ENCODE results near the gene HBP1.
"Not testable (repeated sequence)": the region's sequence is repeated elsewhere in the genome, so short reads cannot be mapped to it uniquely, and the experiment has no call there.

Gene HBP1

GRCh38 chr7:107152011-107152410, 16.8 kb upstream of the HBP1 start:
- Histone ChIP-seq H3K79me2 (ENCODE audit: insufficient read depth, low read length) (no peaks in the 10 kb centered on the region), H4K20me1 (ENCODE audit: low read depth, low read length) (no peaks in the 10 kb centered on the region), H3K4me2 (ENCODE audit: low read depth, low read length, poor library complexity, severe bottlenecking) (no peak overlapping the region), H3K9me3 (ENCODE audit: insufficient read depth, low read length) (no peaks in the 10 kb centered on the region), H3K4me3 (ENCODE audit: insufficient read depth, low read length, poor library complexity, severe bottlenecking) (no peak overlapping the region), H3K27ac (ENCODE audit: low read depth, low read length) (no peak overlapping the region), H3K36me3 (ENCODE audit: low read length) (no peaks in the 10 kb centered on the region), H3F3A (ENCODE audit: insufficient read depth) (no peaks in the 10 kb centered on the region), H3K9me2 (replicated peaks; ENCODE audit: insufficient read depth, low read length) (no peaks in the 10 kb centered on the region), H3K27me3 (ENCODE audit: low read length) (no peaks in the 10 kb centered on the region), H3K9ac (ENCODE audit: low read length) (no peak overlapping the region), H2AFZ (ENCODE audit: low read depth, low read length, severe bottlenecking) (no peak overlapping the region)
- no peak for TF ChIP-seq EZH2phosphoT487 (conservative IDR thresholded peaks at IDR 0.05; ENCODE audit: low read length)
- no peak for TF ChIP-seq CTCF (IDR thresholded peaks at IDR 0.05; ENCODE audit: insufficient read depth, low read length, poor library complexity, severe bottlenecking)

GRCh38 chr7:107154826-107155225, 14.0 kb upstream of the HBP1 start:
- Histone ChIP-seq H3K27me3 (ENCODE audit: low read length) (no peaks in the 10 kb centered on the region), H3K9me3 (ENCODE audit: insufficient read depth, low read length) (no peaks in the 10 kb centered on the region), H3K4me3 (ENCODE audit: insufficient read depth, low read length, poor library complexity, severe bottlenecking) (no peak overlapping the region), H3K36me3 (ENCODE audit: low read length) (no peaks in the 10 kb centered on the region), H3K9me2 (replicated peaks; ENCODE audit: insufficient read depth, low read length) (no peaks in the 10 kb centered on the region), H4K20me1 (ENCODE audit: low read depth, low read length) (no peaks in the 10 kb centered on the region), H3F3A (ENCODE audit: insufficient read depth) (no peaks in the 10 kb centered on the region), H3K9ac (ENCODE audit: low read length) (no peak overlapping the region), H3K4me2 (ENCODE audit: low read depth, low read length, poor library complexity, severe bottlenecking) (no peak overlapping the region), H3K79me2 (ENCODE audit: insufficient read depth, low read length) (no peaks in the 10 kb centered on the region), H2AFZ (ENCODE audit: low read depth, low read length, severe bottlenecking) (no peak overlapping the region), H3K27ac (ENCODE audit: low read depth, low read length) (no peak overlapping the region)
- TF ChIP-seq EZH2phosphoT487 (conservative IDR thresholded peaks at IDR 0.05; ENCODE audit: low read length) (no peak), CTCF (IDR thresholded peaks at IDR 0.05; ENCODE audit: insufficient read depth, low read length, poor library complexity, severe bottlenecking) (no peak)

- H3K27me3 ChIP-seq (ENCODE audit: low read length); H3K9me3 ChIP-seq (ENCODE audit: insufficient read depth, low read length): not testable (repeated sequence)
These were observed 13.1 kb upstream of the HBP1 start for GRCh38 chr7:107155726-107156125.

GRCh38 chr7:107157091-107157490, 11.7 kb upstream of the HBP1 start:
- Histone ChIP-seq H3K36me3 (ENCODE audit: low read length) (no peaks in the 10 kb centered on the region), H4K20me1 (ENCODE audit: low read depth, low read length) (no peaks in the 10 kb centered on the region)

More at GRCh38 chr7:107155726-107156125, 13.1 kb upstream of the HBP1 start:
- not testable (repeated sequence) for H3K4me3 ChIP-seq (ENCODE audit: insufficient read depth, low read length, poor library complexity, severe bottlenecking); H4K20me1 ChIP-seq (ENCODE audit: low read depth, low read length); H3K9ac ChIP-seq (ENCODE audit: low read length); H3K27ac ChIP-seq (ENCODE audit: low read depth, low read length); H3K36me3 ChIP-seq (ENCODE audit: low read length); H3F3A ChIP-seq (ENCODE audit: insufficient read depth); H3K9me2 ChIP-seq (replicated peaks; ENCODE audit: insufficient read depth, low read length); H2AFZ ChIP-seq (ENCODE audit: low read depth, low read length, severe bottlenecking); H3K4me2 ChIP-seq (ENCODE audit: low read depth, low read length, poor library complexity, severe bottlenecking); H3K79me2 ChIP-seq (ENCODE audit: insufficient read depth, low read length)

More at GRCh38 chr7:107157091-107157490, 11.7 kb upstream of the HBP1 start:
- H3K79me2 ChIP-seq (ENCODE audit: insufficient read depth, low read length) = no peaks in the 10 kb centered on the region
- no peaks in the 10 kb centered on the region for H3K27me3 ChIP-seq (ENCODE audit: low read length)
- TF ChIP-seq EZH2phosphoT487 (conservative IDR thresholded peaks at IDR 0.05; ENCODE audit: low read length) (no peak), CTCF (IDR thresholded peaks at IDR 0.05; ENCODE audit: insufficient read depth, low read length, poor library complexity, severe bottlenecking) (no peak)
- H3K9ac ChIP-seq (ENCODE audit: low read length) = no peak overlapping the region
- H3K27ac ChIP-seq (ENCODE audit: low read depth, low read length) = no peak overlapping the region
- H3K9me3 ChIP-seq (ENCODE audit: insufficient read depth, low read length) = no peaks in the 10 kb centered on the region
- no peak overlapping the region for H2AFZ ChIP-seq (ENCODE audit: low read depth, low read length, severe bottlenecking)
- H3K4me3 ChIP-seq (ENCODE audit: insufficient read depth, low read length, poor library complexity, severe bottlenecking) = no peak overlapping the region
- H3K4me2 ChIP-seq (ENCODE audit: low read depth, low read length, poor library complexity, severe bottlenecking) = no peak overlapping the region
- no peaks in the 10 kb centered on the region for H3F3A ChIP-seq (ENCODE audit: insufficient read depth)
- no peaks in the 10 kb centered on the region for H3K9me2 ChIP-seq (replicated peaks; ENCODE audit: insufficient read depth, low read length)

Measured in SU-DHL-6 (cell line).